ENCODE data around the gene APC2.

The APC2 gene

DNA sequence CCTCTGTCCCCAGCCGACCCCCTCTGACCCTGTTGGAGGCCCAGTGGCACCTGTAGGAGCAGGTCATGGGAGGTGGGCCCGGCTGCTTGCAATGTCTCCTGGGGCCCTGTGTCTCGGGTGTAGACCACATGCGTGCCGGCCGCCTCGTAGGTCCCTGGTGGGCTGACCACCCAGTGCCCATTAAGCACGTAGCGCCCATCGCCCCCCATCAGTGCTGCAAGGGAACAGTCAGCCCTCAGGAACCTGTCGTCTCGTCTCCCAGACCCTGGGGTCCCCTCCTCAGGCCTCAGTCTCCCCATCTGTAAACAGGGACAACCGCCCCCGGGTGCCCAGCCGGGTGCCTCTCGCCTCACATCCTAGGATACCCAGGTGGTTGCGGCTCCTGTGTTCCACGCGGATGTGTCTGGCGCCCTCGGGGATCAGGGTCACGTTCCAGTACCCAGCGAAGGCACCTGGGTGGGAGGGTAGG lies 57.3 kb downstream of the APC2 start:
- DNase-seq (ENCODE audit: low read depth) = no peak
- TF ChIP-seq, protein P1, sequence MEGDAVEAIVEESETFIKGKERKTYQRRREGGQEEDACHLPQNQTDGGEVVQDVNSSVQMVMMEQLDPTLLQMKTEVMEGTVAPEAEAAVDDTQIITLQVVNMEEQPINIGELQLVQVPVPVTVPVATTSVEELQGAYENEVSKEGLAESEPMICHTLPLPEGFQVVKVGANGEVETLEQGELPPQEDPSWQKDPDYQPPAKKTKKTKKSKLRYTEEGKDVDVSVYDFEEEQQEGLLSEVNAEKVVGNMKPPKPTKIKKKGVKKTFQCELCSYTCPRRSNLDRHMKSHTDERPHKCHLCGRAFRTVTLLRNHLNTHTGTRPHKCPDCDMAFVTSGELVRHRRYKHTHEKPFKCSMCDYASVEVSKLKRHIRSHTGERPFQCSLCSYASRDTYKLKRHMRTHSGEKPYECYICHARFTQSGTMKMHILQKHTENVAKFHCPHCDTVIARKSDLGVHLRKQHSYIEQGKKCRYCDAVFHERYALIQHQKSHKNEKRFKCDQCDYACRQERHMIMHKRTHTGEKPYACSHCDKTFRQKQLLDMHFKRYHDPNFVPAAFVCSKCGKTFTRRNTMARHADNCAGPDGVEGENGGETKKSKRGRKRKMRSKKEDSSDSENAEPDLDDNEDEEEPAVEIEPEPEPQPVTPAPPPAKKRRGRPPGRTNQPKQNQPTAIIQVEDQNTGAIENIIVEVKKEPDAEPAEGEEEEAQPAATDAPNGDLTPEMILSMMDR (conservative IDR thresholded peaks at IDR 0.05; ENCODE audit: low read length) = no peak
- peak overlapping the region; percentile 28 for H3K4me3 ChIP-seq (ENCODE audit: low read length)

DNA sequence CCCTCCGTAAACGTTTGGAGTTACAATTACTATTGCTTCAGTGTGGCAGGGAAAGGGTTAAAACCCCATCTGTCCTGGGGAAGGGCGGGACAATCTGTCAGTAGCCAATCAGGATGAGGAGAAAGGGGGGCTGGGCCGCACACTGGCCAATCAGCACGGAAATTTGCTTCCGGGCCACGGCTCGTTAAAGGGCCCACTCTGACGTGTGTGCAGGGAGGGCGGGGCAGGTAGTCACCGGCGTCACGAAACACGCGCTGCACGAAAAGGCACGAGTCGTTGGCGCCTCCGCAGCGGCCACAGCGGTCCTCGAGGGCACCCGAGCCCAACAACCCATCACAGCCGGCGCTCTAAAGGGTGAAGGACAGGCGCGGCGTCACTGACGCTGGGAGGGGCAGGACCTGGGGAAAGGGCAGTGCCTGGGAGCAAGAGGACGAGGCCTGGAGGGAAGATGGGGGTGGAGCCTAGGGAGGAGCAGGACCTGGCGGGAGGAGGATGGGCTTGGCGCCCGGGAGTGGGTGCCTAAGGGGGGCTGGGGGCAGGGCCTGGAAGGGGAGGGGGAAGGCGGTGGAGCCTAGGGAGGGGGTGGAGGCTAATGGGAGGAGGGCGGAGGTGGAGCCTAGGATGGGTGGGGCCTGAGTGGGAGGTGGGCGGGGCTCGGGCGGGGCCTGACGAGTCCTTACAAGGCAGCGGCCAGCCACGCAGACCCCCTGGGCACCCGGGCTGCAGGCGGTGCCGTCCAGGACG lies 58.0 kb downstream of the APC2 start:
- DNase-seq (ENCODE audit: low read depth) = peak; percentile 94
- TF ChIP-seq, protein P1 (conservative IDR thresholded peaks at IDR 0.05; ENCODE audit: low read length) = no peak
- H3K4me3 ChIP-seq (ENCODE audit: low read length) = peak overlapping the region; percentile 64

DNA sequence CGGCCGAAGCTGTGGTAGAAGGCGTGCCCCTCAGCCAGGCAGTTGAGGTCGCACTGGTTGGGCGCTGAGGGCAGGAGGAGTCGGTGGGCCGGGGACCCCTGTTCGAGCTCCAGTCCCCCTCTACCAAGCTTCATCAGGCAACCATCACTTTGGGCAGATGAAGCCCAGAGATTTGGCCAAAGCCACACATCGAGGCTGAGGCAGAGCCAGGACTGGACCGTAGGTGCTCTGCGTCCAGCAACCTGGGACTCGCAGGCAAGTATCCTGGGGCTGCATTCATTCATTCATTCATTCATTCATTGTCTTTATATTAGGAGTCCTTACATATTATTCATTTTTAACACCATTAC lies 58.6 kb downstream of the APC2 start:
- TF ChIP-seq, protein P1 (conservative IDR thresholded peaks at IDR 0.05; ENCODE audit: low read length) = no peak
- no peak for DNase-seq (ENCODE audit: low read depth)
- H3K4me3 ChIP-seq (ENCODE audit: low read length) = peak overlapping the region; percentile 37

DNA sequence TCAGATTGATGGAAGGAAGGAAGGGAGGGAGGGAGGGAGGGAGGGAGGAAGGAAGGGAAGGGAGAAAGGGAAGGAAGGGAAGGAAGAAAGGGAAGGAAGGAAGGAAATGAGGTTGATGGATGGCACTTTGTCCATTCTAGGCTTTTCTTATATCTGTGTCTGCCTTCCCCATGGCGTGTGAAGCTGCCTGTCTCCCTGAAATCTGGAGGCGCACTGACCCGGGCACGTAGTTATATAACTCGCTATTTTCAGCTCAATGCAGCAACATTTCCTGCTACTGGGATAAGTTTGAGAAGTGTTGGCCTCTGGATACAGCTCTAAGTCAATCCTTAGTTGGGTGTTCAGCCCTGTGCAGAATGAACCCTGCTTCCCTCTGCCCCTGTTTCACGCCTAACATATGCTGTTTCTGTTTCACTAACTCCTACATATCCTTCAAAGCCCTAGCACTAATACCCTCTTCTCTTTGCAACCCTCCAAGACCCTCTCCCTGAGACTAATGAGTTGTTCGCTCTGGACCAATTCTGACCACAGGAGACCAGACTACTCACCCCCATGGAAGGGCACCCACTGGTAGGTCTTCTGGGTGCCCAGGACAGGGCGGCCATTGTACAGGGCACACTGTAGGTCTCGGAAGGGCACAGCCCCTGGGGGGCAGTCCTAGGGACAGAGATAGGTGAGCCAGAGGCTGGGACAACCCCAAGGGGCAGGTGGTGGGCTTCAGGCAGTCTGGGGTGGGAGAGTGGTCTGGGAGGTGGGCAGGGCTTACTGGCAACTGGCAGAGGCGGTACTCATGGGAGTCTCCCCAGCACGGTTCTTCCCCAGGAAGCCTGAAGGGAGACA lies 59.9 kb downstream of the APC2 start:
- DNase-seq (ENCODE audit: low read depth) = no peak
- TF ChIP-seq, protein P1 (conservative IDR thresholded peaks at IDR 0.05; ENCODE audit: low read length) = no peak
- no peak overlapping the region for H3K4me3 ChIP-seq (ENCODE audit: low read length)

DNA sequence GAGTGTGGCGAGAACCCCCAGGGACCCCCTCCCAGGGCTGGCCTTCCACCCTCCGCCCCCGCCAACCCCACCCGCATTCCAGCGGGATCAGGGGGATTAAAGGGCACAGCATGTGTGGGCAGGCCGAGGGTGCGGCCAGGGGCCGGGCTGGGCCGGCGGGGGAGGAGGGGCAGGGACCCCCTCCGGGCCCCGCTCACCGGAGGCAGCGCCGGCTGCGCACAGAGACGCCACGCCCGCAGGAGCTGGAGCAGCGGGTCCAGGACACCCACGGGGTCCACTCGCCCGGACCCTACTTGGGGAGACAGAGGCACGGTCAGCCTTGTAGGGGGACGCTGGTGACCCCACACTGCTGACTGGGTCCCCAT lies 60.5 kb downstream of the APC2 start:
- TF ChIP-seq, protein P1 (conservative IDR thresholded peaks at IDR 0.05; ENCODE audit: low read length) = no peak
- no peak for DNase-seq (ENCODE audit: low read depth)
- no peak overlapping the region for H3K4me3 ChIP-seq (ENCODE audit: low read length)

DNA sequence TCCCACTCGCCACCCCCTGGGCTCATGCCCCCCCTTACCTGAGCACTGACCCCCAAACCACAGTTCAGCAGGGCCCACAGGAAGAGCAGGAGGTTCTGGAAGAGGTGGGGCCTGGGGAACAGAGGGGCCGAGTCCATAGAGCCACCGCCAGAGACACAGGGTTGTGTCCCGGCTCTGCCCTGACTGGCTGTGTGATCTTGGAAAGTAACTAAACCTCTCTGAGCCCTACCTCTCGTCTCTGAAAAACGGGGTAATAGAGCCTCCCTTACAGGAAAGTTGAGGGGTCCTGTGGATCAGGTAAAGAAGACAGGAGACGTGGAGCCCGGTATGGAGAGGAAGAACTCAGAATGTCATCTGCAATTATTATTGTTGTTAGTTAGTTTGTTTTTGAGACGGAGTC lies 60.9 kb downstream of the APC2 start:
- H3K4me3 ChIP-seq (ENCODE audit: low read length) = no peak overlapping the region
- TF ChIP-seq, protein P1 (conservative IDR thresholded peaks at IDR 0.05; ENCODE audit: low read length) = no peak
- no peak for DNase-seq (ENCODE audit: low read depth)

Measured in AG10803 (cell line).